Right cardiac atrium (tissue), 5 donors: Measurements from ENCODE around the gene TAF12. TPM values are rescaled to one million over a fixed set of nuclear protein-coding genes. Genes with fewer than 3 reads are reported as not detected.

ENCODE experiments used
- ATAC-seq, 2 donors: fragments of 200-7000 bp; cut with Tn5 transposase; one replicate each; pipeline versions ENCODE4 v1.8.0 to v1.9.1; 2020; ENCODE audit warnings: moderate library complexity in 2 of 2, mild to moderate bottlenecking in 1 of 2
- DNase-seq, 3 donors: peaks; one replicate each; pipeline ENCODE4 v3.0.0-alpha.2; 2020
- H3K27ac ChIP-seq: one replicate; pipeline ENCODE4 v1.5.1; 2013; ENCODE audit warnings: mild to moderate bottlenecking, low read length, control low read depth, moderate library complexity
- H3K27me3 ChIP-seq: one replicate; pipeline ENCODE4 v1.6.1; 2013; ENCODE audit not compliant: control insufficient read depth, insufficient read depth
- H3K4me1 ChIP-seq: one replicate; pipeline ENCODE4 v1.6.1; 2013; ENCODE audit warnings: low read length; ENCODE audit not compliant: control insufficient read depth, insufficient read depth
- H3K4me3 ChIP-seq: one replicate; pipeline ENCODE4 v1.5.1; 2013; ENCODE audit warnings: low read length, control low read depth
- H3K9me3 ChIP-seq: one replicate; pipeline ENCODE4 v1.6.1; 2013; ENCODE audit warnings: low read length; ENCODE audit not compliant: control insufficient read depth
- WGBS: extraction: QIAGEN DNeasy Blood & Tissue Kit; methylation state at CpG from one replicate; pipeline ENCODE4 v1.1.7; 2013; 5-methylcytosine and 5-hydroxymethylcytosine counted together
- intact Hi-C, 4 donors: fragments of 100-400 bp; cut with DNase I; formaldehyde crosslinking; loops; one replicate each; pipeline versions ENCODE4 v1.11.0 to v1.14.0; 2022 to 2023
- polyA plus RNA-seq: library from polyadenylated mRNA; stranded (reverse); fragments of 200-250 nt; gene quantifications from one replicate; pipeline ENCODE4 v1.2.3, GENCODE V29; 2013
- total RNA-seq, 4 donors: library from RNA; stranded (reverse); fragmentation: NEBNext Ultra II Directional; extraction: Animal tissue kit (Norgen Biotek cat#: 25700); gene quantifications; one replicate each; pipeline ENCODE4 v1.2.1, GENCODE V29; 2021
- donor health status: healthy with polysubstance abuse.
- donor health status: DM: no; HTN: yes; CAD: no.
- donor health status: DM: no; HTN: no; CAD: no.
- donor health status: DM: no; HTN: yes; CAD: no; lungs with severe emphysema.
- donor health status: DM: yes; HTN: yes; CAD: no.

TAF12 gene
- total and polyA plus RNA-seq, 5 donors, result 17.2 to 34.0 (median 22.8) TPM

- intact Hi-C loops, result loop anchor here in 2 of 4 donors (5.0 to 10.0 kb wide), 2 partner anchors 93 to 540 kb away; partner anchors contain the start of genes YTHDF2 (in 2 of the 2) and SRSF4 (in 1 of the 2)
- H3K9me3 ChIP-seq, result no peaks in the 10 kb centered on the region
- H3K27me3 ChIP-seq, result no peaks in the 10 kb centered on the region
- WGBS, result 90% methylated on average over 3 of the region's 3 CpGs
- no peaks in the 10 kb centered on the region for H3K4me1 ChIP-seq
- no peak overlapping the region for H3K27ac ChIP-seq
- no peak for DNase-seq
- no peak overlapping the region for H3K4me3 ChIP-seq
- no peak for ATAC-seq
Measured at GRCh38 chr1:28644494-28644893, 1.6 kb upstream of the TAF12 start.

GRCh38 chr1:28642056-28642846 lies 616 bp downstream of the TAF12 start:
- H3K27me3 ChIP-seq, result no peaks in the 10 kb centered on the region
- peak overlapping the region; percentile 60 for H3K4me3 ChIP-seq
- no peak for DNase-seq
- H3K4me1 ChIP-seq, result no peaks in the 10 kb centered on the region
- intact Hi-C loops, result loop anchor here in 2 of 4 donors (5.0 to 10.0 kb wide), 2 partner anchors 95 to 543 kb away; partner anchors contain the start of genes YTHDF2 (in 2 of the 2) and SRSF4 (in 1 of the 2)
- H3K9me3 ChIP-seq, result no peaks in the 10 kb centered on the region
- under 1% methylated on average over 26 of the region's 26 CpGs for WGBS
- peak overlapping the region; percentile 89 for H3K27ac ChIP-seq
- peak; percentile 20 to 40 for ATAC-seq

- intact Hi-C loops, result loop anchor here in 2 of 4 donors (5.0 to 10.0 kb wide), 2 partner anchors 97 to 544 kb away; partner anchors contain the start of genes YTHDF2 (in 2 of the 2) and SRSF4 (in 1 of the 2)
- Histone ChIP-seq H3K4me3 (no peak overlapping the region), H3K9me3 (no peaks in the 10 kb centered on the region), H3K4me1 (no peaks in the 10 kb centered on the region), H3K27ac (no peak overlapping the region), H3K27me3 (no peaks in the 10 kb centered on the region)
- 95% methylated on average over 1 of the region's 1 CpG for WGBS
- ATAC-seq (no peak), DNase-seq (no peak)
Measured at GRCh38 chr1:28640766-28641165, 2.1 kb downstream of the TAF12 start.

GRCh38 chr1:28632560-28632959 lies 10.3 kb downstream of the TAF12 start:
- Histone ChIP-seq H3K4me1 (no peaks in the 10 kb centered on the region), H3K27ac (no peak overlapping the region), H3K27me3 (no peaks in the 10 kb centered on the region), H3K4me3 (no peak overlapping the region), H3K9me3 (no peaks in the 10 kb centered on the region)
- no peak for ATAC-seq
- no peak for DNase-seq
- WGBS, result 93% methylated on average over 4 of the region's 4 CpGs
- intact Hi-C loops, result no loop called here

- no peak overlapping the region for H3K4me3 ChIP-seq
- no peaks in the 10 kb centered on the region for H3K4me1 ChIP-seq
- WGBS, result 90% methylated on average over 1 of the region's 1 CpG
- intact Hi-C loops, result no loop called here
- no peaks in the 10 kb centered on the region for H3K27me3 ChIP-seq
- no peak overlapping the region for H3K27ac ChIP-seq
- no peak for DNase-seq
- ATAC-seq, result no peak
- H3K9me3 ChIP-seq, result no peaks in the 10 kb centered on the region
Measured at GRCh38 chr1:28631713-28632112, 11.2 kb downstream of the TAF12 start.

- intact Hi-C loops, result no loop called here
- no peak overlapping the region for H3K4me3 ChIP-seq
- 78% methylated on average over 5 of the region's 5 CpGs for WGBS
- H3K4me1 ChIP-seq, result no peaks in the 10 kb centered on the region
- no peaks in the 10 kb centered on the region for H3K9me3 ChIP-seq
- no peak for DNase-seq
- no peaks in the 10 kb centered on the region for H3K27me3 ChIP-seq
- no peak for ATAC-seq
- no peak overlapping the region for H3K27ac ChIP-seq
Measured at GRCh38 chr1:28613175-28613574, 29.7 kb downstream of the TAF12 start.

GRCh38 chr1:28606771-28607170 lies 36.1 kb downstream of the TAF12 start:
- Histone ChIP-seq H3K4me3 (no peak overlapping the region), H3K4me1 (no peaks in the 10 kb centered on the region), H3K27me3 (no peaks in the 10 kb centered on the region), H3K9me3 (no peaks in the 10 kb centered on the region), H3K27ac (no peak overlapping the region)
- WGBS, result 83% methylated on average over 2 of the region's 2 CpGs
- intact Hi-C loops, result loop anchor here in 3 of 4 donors (10.0 kb wide), 4 partner anchors 92 to 252 kb away; partner anchors contain the start of gene PHACTR4 (in 1 of the 3)
- ATAC-seq (no peak), DNase-seq (no peak)

GRCh38 chr1:28604962-28605361 lies 37.9 kb downstream of the TAF12 start:
- Histone ChIP-seq H3K4me1 (no peaks in the 10 kb centered on the region), H3K27me3 (no peaks in the 10 kb centered on the region), H3K27ac (no peak overlapping the region), H3K9me3 (no peaks in the 10 kb centered on the region), H3K4me3 (no peak overlapping the region)
- no peak for ATAC-seq
- intact Hi-C loops, result loop anchor here (5.0 to 10.0 kb wide), 5 partner anchors 88 to 250 kb away; partner anchors contain the start of gene PHACTR4 (in 1 of the 4)
- 84% methylated on average over 6 of the region's 6 CpGs for WGBS
- no peak for DNase-seq

- no peak for DNase-seq
- ATAC-seq, result no peak
- Histone ChIP-seq H3K27me3 (no peaks in the 10 kb centered on the region), H3K4me1 (no peaks in the 10 kb centered on the region), H3K4me3 (no peak overlapping the region), H3K9me3 (no peaks in the 10 kb centered on the region), H3K27ac (no peak overlapping the region)
- 74% methylated on average over 5 of the region's 5 CpGs for WGBS
- intact Hi-C loops, result loop anchor here (5.0 to 10.0 kb wide), 5 partner anchors 87 to 250 kb away; partner anchors contain the start of gene PHACTR4 (in 1 of the 4)
Measured at GRCh38 chr1:28604411-28604810, 38.5 kb downstream of the TAF12 start.

- ATAC-seq (peak; percentile 72 to 78), DNase-seq (peak in 2 of 3 donors; percentile 53 to 67)
- intact Hi-C loops, result loop anchor here (5.0 to 10.0 kb wide), 5 partner anchors 85 to 248 kb away; partner anchors contain the start of gene PHACTR4 (in 1 of the 4)
- H3K27ac ChIP-seq, result no peak overlapping the region
- no peaks in the 10 kb centered on the region for H3K27me3 ChIP-seq
- H3K9me3 ChIP-seq, result no peaks in the 10 kb centered on the region
- WGBS, result 66% methylated on average over 15 of the region's 15 CpGs
- no peaks in the 10 kb centered on the region for H3K4me1 ChIP-seq
- H3K4me3 ChIP-seq, result no peak overlapping the region
Measured at GRCh38 chr1:28602536-28603439, 40.1 kb downstream of the TAF12 start.
